VCaP (cell line): Measurements from ENCODE around the gene RPL14.
A peak's percentile ranks its signal among the peaks of the same experiment; 100 is the strongest.

Source experiments
- H3K27ac ChIP-seq: fragments of 450-650 bp; 2 replicates; pipeline ENCODE4 v1.5.1; 2017
- CTCF ChIP-seq: fragments of 450-650 bp; conservative IDR thresholded peaks from 2 replicates; pipeline ENCODE4 v1.5.1; 2017; ENCODE audit warnings: mild to moderate bottlenecking, moderate library complexity

RPL14 gene

DNA sequence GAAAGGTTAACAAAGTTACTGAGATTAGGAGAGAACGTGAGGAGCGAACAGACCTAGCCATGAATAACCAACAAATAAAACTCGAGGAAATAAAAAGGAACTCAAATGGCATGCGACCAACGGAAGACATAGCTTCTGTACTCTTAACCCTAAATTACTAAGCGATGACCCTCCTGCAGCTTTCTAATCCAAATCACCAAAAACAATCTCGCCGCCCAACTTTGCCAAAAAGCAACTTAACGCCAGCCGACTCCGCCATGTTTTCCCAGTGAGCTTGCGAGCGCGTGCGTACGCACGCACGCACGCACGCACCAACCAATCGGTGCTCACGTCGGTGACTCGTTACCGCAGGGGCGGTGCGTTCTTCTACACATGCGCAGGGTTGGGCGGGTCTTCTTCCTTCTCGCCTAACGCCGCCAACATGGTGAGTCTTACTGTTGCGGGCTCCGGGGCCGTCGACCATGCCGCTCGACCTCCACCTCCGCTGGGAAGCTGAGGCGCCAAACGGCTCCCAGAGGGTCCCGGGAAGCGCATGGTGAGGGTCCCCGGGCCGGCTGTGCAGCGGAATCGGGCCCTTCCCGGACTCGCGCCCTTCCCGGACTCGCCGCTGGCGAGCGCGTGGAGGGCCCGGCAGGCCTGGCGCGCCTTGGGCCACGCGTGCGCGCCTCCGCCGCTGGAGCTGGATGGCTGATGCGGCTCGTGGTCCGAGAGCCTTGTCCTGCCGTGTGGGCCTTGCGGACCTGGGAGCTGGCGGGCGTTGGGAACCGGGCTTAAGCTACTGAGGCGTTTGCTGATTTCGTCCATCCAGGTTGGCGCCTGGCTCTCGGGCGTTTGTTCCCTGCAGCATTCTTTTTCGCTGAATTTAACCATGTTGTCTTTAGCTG, at the start of gene RPL14:
Gene RPL14 (plus strand): TSS at position 400 of the 884 bp plus-strand sequence. CDS start 133 bp downstream, at position 533.
- no peak for TF ChIP-seq CTCF
- H3K27ac ChIP-seq, result peak within 1 kb of the TSS; percentile 91

DNA sequence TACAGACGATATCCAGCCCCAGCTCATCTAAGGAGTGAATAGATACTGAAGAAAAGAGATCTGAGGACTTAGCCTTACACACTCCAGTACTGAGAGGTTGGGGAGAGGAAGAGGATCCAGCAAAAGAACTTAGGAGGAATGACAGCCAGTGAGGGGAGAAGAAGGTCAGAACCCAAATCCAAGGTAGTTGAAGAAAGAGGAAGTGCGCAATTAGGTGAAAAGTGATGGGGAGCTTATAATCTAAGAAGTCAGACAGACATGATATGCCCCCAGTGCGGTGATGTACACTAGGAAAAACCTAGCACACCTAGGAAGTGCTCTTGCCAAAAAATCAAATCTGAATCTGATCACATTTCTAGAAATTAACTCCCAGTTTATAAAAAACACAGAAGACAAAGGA, 49.5 kb upstream of the RPL14 start:
- TF ChIP-seq CTCF, result no peak
- H3K27ac ChIP-seq, result no peak overlapping the region

DNA sequence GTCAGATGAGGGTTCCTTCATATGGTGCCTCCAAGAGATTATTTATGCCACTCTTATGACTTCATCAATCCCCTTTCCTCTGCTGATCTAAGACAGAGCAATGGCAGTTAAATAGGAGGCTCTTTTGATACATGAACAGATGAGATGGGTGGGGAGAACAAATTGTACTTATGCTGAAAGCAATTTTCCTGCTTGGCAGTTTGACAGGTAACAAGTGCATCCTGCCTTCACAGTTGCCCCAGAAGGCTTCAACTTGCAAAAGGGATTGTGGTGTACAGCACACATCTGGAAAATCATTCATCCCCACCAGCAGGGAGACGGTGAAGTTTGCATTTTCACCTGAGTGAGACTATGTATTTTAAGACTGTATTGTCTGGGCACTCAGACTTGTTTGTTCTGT, 42.9 kb upstream of the RPL14 start:
- H3K27ac ChIP-seq, result no peak overlapping the region
- TF ChIP-seq CTCF, result no peak

GRCh38 chr3:40417845-40418543, 39.1 kb upstream of the RPL14 start:
- no peak for TF ChIP-seq CTCF
- H3K27ac ChIP-seq, result 0 out of 2 replicates have a peak overlapping the region, but pooled peaks have one; percentile 8

DNA sequence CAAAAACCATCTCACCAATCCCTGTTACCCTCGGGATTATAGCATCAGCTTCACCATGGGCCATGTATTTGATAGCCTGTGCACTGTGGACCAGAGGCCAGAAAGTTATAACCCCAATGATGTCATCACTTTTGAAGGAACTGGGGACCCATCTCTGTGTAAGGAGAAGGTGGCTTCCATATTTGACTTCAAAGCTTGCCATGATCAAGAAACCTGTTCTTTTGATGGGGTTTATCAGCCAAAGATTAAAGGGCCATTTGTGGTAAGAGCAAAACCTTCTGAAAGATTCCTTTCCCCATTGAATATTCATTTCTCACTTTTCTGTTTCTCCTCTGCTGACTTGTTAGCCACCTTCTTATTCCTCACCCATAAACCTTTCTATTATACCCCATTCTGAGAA, 34.3 kb upstream of the RPL14 start:
- H3K27ac ChIP-seq, result no peak overlapping the region
- TF ChIP-seq CTCF, result no peak

DNA sequence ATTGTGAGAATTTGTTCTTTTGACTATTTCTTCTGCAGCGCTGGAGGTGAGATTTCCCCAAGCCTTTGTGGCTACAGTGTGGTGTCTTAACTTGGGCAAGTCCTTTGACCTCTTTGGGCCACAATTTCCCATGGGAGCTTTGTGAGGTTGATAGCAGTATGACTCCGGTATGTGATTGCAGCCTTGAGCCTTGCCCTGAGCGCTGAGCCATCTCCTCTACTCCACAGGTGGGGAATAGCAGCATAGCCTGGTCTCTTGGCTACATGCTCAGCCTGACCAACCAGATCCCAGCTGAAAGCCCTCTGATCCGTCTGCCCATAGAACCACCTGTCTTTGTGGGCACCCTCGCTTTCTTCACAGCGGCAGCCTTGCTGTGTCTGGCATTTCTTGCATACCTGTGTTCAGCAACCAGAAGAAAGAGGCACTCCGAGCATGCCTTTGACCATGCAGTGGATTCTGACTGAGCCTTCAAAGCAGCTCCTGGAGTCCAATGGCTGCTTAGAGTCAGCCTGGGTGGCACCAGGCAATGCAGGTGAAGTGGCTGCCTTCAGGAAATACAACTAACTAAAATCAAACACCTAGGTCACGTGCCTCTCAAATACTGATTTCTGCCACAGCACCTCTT, 30.0 kb upstream of the RPL14 start:
- TF ChIP-seq CTCF, result no peak

GRCh38 chr3:40432793-40433192, 24.3 kb upstream of the RPL14 start:
- peak; percentile 64 for TF ChIP-seq CTCF
- H3K27ac ChIP-seq, result no peak overlapping the region

More for the DNA sequence above, 30.0 kb upstream of the RPL14 start:
- no peak overlapping the region for H3K27ac ChIP-seq
